ENCODE results near the gene LRRC41. TPM values are rescaled to one million over a fixed set of nuclear protein-coding genes. Genes with fewer than 3 reads are reported as not detected.
A peak's percentile ranks its signal among the peaks of the same experiment; 100 is the strongest.

Gene LRRC41
- total and polyA plus RNA-seq, 2 of the 13 experiments (the other 11 are each of a cell fraction or from before 2014, with no cell fraction given) = 48.1 to 53.6 TPM

GRCh38 chr1:46317323-46317722, 13.9 kb upstream of the LRRC41 start:
- H3K4me1 ChIP-seq (ENCODE audit: insufficient read depth, low read length) = no peaks in the 10 kb centered on the region
- H3K4me2 ChIP-seq (ENCODE audit: low read depth, low read length) = no peak overlapping the region
- BruUV-seq (replicated peaks) = no TSS peak
- in situ Hi-C loops (cut with HindIII; ENCODE audit: extremely low pct_ligation_motif_present, low pct_unique_long_range_greater_than_20kb) = no loop called here
- ChIA-PET POLR2A (interaction anchor here (1.1 kb wide), 1 partner anchor 23 kb away, joined by 3 read pairs; no protein-coding TSS in a partner anchor), CTCF (ENCODE audit: low intra/inter-chr PET ratio, low total read pairs) (no interaction called here)
- DNase-seq (ENCODE audit: low spot score) (no peak), FAIRE-seq (no peak), ATAC-seq (no peak)
- H3K27me3 ChIP-seq (ENCODE audit: control insufficient read depth in 1 of 2, insufficient read depth in 2 of 2, low read length in 2 of 2) = no peaks in the 10 kb centered on the region
- TF ChIP-seq PRDM10 (CRISPR knock-in tag; IDR thresholded peaks at IDR 0.05; ENCODE audit: low read depth) (no peak), AGO2 (optimal IDR thresholded peaks at IDR 0.05; ENCODE audit: low read depth, low read length) (peak; percentile 43), POLR2AphosphoS5 (IDR thresholded peaks at IDR 0.05; ENCODE audit: low read depth, low read length) (peak; percentile 19; the same call in 1 of the 2 replicates), RBFOX2 (IDR thresholded peaks at IDR 0.05; ENCODE audit: low read depth, low read length) (0 out of 2 replicates have a peak, but pooled peaks have one; percentile 15)
- no peak overlapping the region for H3K27ac ChIP-seq (ENCODE audit: extremely low read length, insufficient read depth, low read length)
- H3K36me3 ChIP-seq (replicated peaks in 1 of 2; ENCODE audit: control insufficient read depth in 1 of 2, insufficient read depth in 2 of 2, low read length in 2 of 2) = peaks cover 6 to 22% of the 10 kb centered on the region in 2 experiments; a peak in 4 of 5 replicates
- no peaks in the 10 kb centered on the region for H3K9me3 ChIP-seq (ENCODE audit: low read length)
- H2AFZ ChIP-seq (ENCODE audit: low read length) = no peak overlapping the region
- intact Hi-C loops (cut with micrococcal nuclease; ENCODE audit: unreplicated experiment) = no loop called here
- H4K20me1 ChIP-seq (ENCODE audit: insufficient read depth, low read length) = no peaks in the 10 kb centered on the region
- no peaks in the 10 kb centered on the region for H3K79me2 ChIP-seq (ENCODE audit: insufficient read depth, low read length)
- no peak overlapping the region for H3K9ac ChIP-seq (ENCODE audit: insufficient read depth, low read depth, low read length)
- WGBS (ENCODE audit: low lambda C conversion rate) = no CpG with 5 or more reads among the region's 1 CpG
- H3K4me3 ChIP-seq (replicated peaks in 1 of 3; ENCODE audit: insufficient read depth in 1 of 3, low read depth in 2 of 3, low read length in 3 of 3) = no peak overlapping the region
